Kidney (tissue), 14 donors: ENCODE results near the gene SBK2. TPM values are rescaled to one million over a fixed set of nuclear protein-coding genes. Genes with fewer than 3 reads are reported as not detected.

ENCODE experiments used
- DNase-seq, 5 donors: peaks; one replicate each; pipeline ENCODE4 v3.0.0-alpha.2; 2013 to 2020
- FAIRE-seq: peaks from 2 replicates; lab custom pipeline; 2012; peaks lifted over from hg19 to GRCh38; lab: Jason Lieb, UNC
- H3K27ac ChIP-seq, 2 donors: one replicate each; pipeline ENCODE4 v1.7.0; 2013; ENCODE audit warnings: low read depth in 2 of 2, low read length in 2 of 2, inconsistent platforms in 1 of 2
- H3K27me3 ChIP-seq: one replicate; pipeline ENCODE4 v1.7.1; 2013; ENCODE audit warnings: low read length, inconsistent platforms; ENCODE audit not compliant: control insufficient read depth, insufficient read depth
- H3K36me3 ChIP-seq, 3 donors: one replicate each; pipeline versions ENCODE4 v1.7.0 to v1.7.1; 2013; ENCODE audit warnings: low read length in 3 of 3, control low read depth in 1 of 3, inconsistent platforms in 1 of 3; ENCODE audit not compliant: insufficient read depth in 3 of 3, control insufficient read depth in 2 of 3
- H3K4me1 ChIP-seq, 3 donors: one replicate each; pipeline versions ENCODE4 v1.7.0 to v1.7.1; 2013; ENCODE audit warnings: low read length in 3 of 3, inconsistent platforms in 1 of 3, low read depth in 1 of 3; ENCODE audit not compliant: control insufficient read depth in 2 of 3, insufficient read depth in 2 of 3
- H3K4me3 ChIP-seq, 3 donors: one replicate each; pipeline versions ENCODE4 v1.7.0 to v1.8.1; 2013; ENCODE audit warnings: low read length in 3 of 3, control low read depth in 1 of 3, inconsistent platforms in 1 of 3
- H3K9ac ChIP-seq, 3 donors: one replicate each; pipeline versions ENCODE4 v1.7.0 to v1.7.1; 2013; ENCODE audit warnings: low read length in 3 of 3, control low read depth in 1 of 3, inconsistent platforms in 1 of 3
- H3K9me3 ChIP-seq, 3 donors: one replicate each; pipeline versions ENCODE4 v1.7.0 to v1.7.1; 2013; ENCODE audit warnings: low read length in 3 of 3, control low read depth in 1 of 3, inconsistent platforms in 1 of 3; ENCODE audit not compliant: control insufficient read depth in 2 of 3, insufficient read depth in 1 of 3
- CTCF ChIP-seq: IDR thresholded peaks from 3 replicates; pipeline ENCODE4 v1.5.1; 2012; ENCODE audit warnings: mild to moderate bottlenecking, moderate library complexity, borderline replicate concordance; ENCODE audit not compliant: insufficient read depth; ENCODE audit errors: extremely low read depth
- intact Hi-C: fragments of 100-400 bp; cut with DNase I; formaldehyde crosslinking; loops from one replicate; pipeline ENCODE4 v1.11.1; 2022
- polyA plus RNA-seq: library from polyadenylated mRNA; stranded (reverse); fragments of 350-450 nt; fragmentation: Illumina TruSeq; extraction: RNeasy Lipid Tissue Mini Kit (QIAGEN cat#74804); gene quantifications from one replicate; pipeline ENCODE4 v1.2.3, GENCODE V29; 2014; ENCODE audit warnings: low read depth, low replicate concordance; ENCODE audit not compliant: insufficient read depth
- total RNA-seq: library from RNA; stranded (reverse); fragmentation: NEBNext Ultra II Directional; extraction: Animal tissue kit (Norgen Biotek cat#: 25700); gene quantifications from one replicate; pipeline ENCODE4 v1.2.1, GENCODE V29; 2021
- donor health status: control.
- donor health status: control.
- donor health status: control.
- donor health status: control.
- donor health status: control.
- donor health status: DM: yes; HTN: yes; CAD: no.
- donor health status: Normal renal cell carcinoma (clear cell type).

Gene SBK2
- total and polyA plus RNA-seq, 2 donors from 2014 or later: not detected

GRCh38 chr19:55504981-55505380, 32.0 kb downstream of the SBK2 start:
- Histone ChIP-seq H3K4me1 (peaks cover 0 to 4% (median 0%) of the 10 kb centered on the region in 3 donors), H3K9ac (no peak overlapping the region), H3K9me3 (no peaks in the 10 kb centered on the region), H3K36me3 (no peaks in the 10 kb centered on the region), H3K4me3 (no peak overlapping the region), H3K27me3 (no peaks in the 10 kb centered on the region), H3K27ac (no peak overlapping the region)
- intact Hi-C loops: loop anchor here (10.0 kb wide), 1 partner anchor 360 kb away; the partner anchor contains the start of gene TNNT1
- no peak for FAIRE-seq
- DNase-seq: no peak
- TF ChIP-seq CTCF: no peak

GRCh38 chr19:55504252-55504603, 32.7 kb downstream of the SBK2 start:
- no peak overlapping the region for H3K27ac ChIP-seq
- intact Hi-C loops: loop anchor here (10.0 kb wide), 1 partner anchor 359 kb away; the partner anchor contains the start of gene TNNT1
- H3K4me3 ChIP-seq: no peak overlapping the region
- FAIRE-seq: no peak
- H3K9me3 ChIP-seq: no peaks in the 10 kb centered on the region
- peaks cover 0 to 4% (median 0%) of the 10 kb centered on the region in 3 donors for H3K4me1 ChIP-seq
- DNase-seq: no peak
- peak overlapping the region in 1 of 3 donors; percentile 26 for H3K9ac ChIP-seq
- TF ChIP-seq CTCF: no peak
- H3K27me3 ChIP-seq: no peaks in the 10 kb centered on the region
- H3K36me3 ChIP-seq: no peaks in the 10 kb centered on the region

- peaks cover 0 to 4% (median 0%) of the 10 kb centered on the region in 3 donors for H3K4me1 ChIP-seq
- DNase-seq (peak; percentile 93 to 98 (median 96)), FAIRE-seq (no peak)
- H3K4me3 ChIP-seq: peak overlapping the region; percentile 30 to 70 (median 58)
- H3K36me3 ChIP-seq: no peaks in the 10 kb centered on the region
- no peaks in the 10 kb centered on the region for H3K27me3 ChIP-seq
- TF ChIP-seq CTCF: peak; percentile 98
- intact Hi-C loops: loop anchor here (10.0 kb wide), 1 partner anchor 359 kb away; the partner anchor contains the start of gene TNNT1
- peak overlapping the region in 1 of 2 donors; percentile 80 for H3K27ac ChIP-seq
- no peaks in the 10 kb centered on the region for H3K9me3 ChIP-seq
- H3K9ac ChIP-seq: peak overlapping the region in 1 of 3 donors; percentile 26
Observed at GRCh38 chr19:55503502-55504251, 33.3 kb downstream of the SBK2 start.
